Sigmoid colon (tissue), 4 donors: ENCODE measurements around the gene TACC2.

ENCODE experiments used
- CTCF ChIP-seq, 4 experiments: fragments of 450-650 bp in 3 of 4; fragments of 200-600 bp in 1 of 4; IDR thresholded peaks; one replicate each; pipeline ENCODE4 v1.5.1; 2016 to 2019; ENCODE audit warnings: antibody characterized with exemption in 4 of 4, mild to moderate bottlenecking in 3 of 4, moderate library complexity in 2 of 4
- EP300 ChIP-seq, 4 donors: sonication (generic); formaldehyde crosslinking; IDR thresholded peaks; one replicate each; pipeline ENCODE4 v1.6.1; 2017; ENCODE audit warnings: antibody characterized with exemption in 4 of 4
- POLR2A ChIP-seq, 2 donors: fragments of 450-650 bp; IDR thresholded peaks; one replicate each; pipeline ENCODE4 v1.6.1; 2016; ENCODE audit warnings: antibody characterized with exemption in 2 of 2, mild to moderate bottlenecking in 2 of 2, moderate library complexity in 2 of 2
- POLR2AphosphoS5 ChIP-seq, 4 donors: sonication (generic); formaldehyde crosslinking; IDR thresholded peaks; one replicate each; pipeline ENCODE4 v1.6.1; 2017; ENCODE audit warnings: antibody characterized with exemption in 4 of 4

GRCh38 chr10:122165484-122166276, 176.7 kb downstream of the TACC2 start:
- TF ChIP-seq POLR2A (IDR thresholded peaks at IDR 0.05) (no peak), CTCF (IDR thresholded peaks at IDR 0.05) (no peak), POLR2AphosphoS5 (IDR thresholded peaks at IDR 0.05) (no peak), EP300 (IDR thresholded peaks at IDR 0.05) (no peak)
